GM18868 (cell line): ENCODE measurements around the gene RYR2.

Experiments
- ATAC-seq: cut with Tn5 transposase; IDR thresholded peaks from one replicate; pipeline ENCODE4 v1.9.1; 2021; ENCODE audit warnings: mild to moderate bottlenecking, moderate library complexity; ENCODE audit not compliant: unreplicated experiment

The RYR2 gene

DNA sequence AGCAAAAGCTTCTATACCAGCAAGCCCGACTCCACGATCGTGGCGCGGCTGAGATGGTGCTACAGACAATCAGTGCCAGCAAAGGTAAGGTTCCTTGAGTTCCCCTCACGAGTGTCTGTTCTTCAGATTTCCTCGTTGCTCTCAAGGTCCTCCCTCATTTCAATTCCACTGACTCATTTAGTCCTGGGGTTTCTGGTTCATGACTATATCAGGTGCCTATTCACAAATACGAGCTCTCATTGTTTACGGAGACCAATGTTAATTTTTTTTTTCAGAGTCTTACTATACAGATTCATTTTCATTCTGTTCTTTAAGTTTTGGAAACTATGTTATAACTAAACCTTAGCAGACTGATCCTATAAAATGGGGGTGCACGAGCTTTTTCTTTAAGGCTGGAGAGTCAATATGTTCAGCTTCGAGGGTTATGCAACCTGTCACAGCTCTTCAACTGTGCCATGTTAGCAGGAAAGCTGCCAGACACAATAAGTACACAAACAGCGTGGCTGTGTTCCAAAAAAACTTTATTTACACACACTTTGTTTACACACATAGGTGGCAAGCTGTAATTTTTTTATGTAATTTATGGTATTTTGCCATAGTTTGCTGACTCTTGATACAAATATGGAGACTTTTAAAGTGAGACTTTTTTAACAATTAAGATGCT is 714.5 kb downstream of the RYR2 start:
- ATAC-seq: no peak

DNA sequence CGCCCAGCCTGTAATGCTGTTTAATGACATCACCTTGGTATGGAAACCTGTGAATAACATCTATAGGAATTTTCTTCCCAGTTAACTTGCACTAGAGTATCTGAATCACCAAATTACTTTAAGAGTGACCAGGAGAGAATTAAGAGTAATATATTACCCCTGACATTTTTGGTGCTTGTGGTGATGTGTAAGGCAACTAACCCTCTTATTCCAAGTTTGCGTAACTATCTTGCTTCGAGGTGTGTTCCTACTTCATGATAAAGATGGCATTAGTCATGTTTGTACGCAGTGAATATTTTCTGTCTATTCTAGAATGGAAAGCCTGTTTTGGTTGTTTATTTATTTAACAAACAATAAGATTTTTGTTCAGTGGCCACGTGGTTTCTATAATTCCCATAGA is 717.4 kb downstream of the RYR2 start:
- no peak for ATAC-seq

DNA sequence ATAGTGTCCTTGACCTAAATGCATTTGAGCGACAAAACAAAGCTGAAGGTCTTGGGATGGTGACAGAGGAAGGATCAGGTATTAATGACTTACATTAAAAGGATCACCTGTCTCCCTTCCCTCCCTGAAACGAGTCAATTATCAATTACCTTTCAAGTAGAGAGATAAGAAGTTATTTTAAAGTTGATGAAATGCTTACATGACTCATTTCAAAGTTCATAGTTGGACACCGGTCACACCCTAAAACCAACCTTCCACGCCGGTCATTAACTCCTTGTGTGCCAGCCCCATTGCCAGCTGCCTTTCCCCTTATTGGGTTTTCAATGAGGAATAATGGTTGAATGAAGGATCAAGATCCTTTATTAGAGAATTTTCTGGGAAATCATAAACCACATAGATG is 719.0 kb downstream of the RYR2 start:
- no peak for ATAC-seq

- no peak for ATAC-seq
These were observed 721.2 kb downstream of the RYR2 start for GRCh38 chr1:237763137-237763536.

DNA sequence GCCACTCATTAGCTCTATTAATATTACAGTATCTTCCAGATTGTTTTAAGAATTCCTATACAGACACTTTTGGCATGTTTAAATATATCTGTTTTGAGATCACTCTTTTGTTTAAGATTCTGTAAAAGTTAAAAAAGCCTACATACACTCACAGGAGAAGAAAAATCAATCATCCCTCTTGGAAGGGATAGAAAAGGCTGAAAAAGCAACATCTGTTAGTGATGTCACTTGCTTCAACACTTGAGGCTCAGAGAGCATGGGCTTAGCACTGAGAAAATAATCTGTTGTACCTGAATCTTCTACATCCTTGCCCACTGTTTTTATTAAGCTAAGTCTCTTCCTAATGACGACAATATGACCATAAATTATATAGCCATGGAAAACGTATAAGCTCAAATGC is 721.8 kb downstream of the RYR2 start:
- no peak for ATAC-seq

DNA sequence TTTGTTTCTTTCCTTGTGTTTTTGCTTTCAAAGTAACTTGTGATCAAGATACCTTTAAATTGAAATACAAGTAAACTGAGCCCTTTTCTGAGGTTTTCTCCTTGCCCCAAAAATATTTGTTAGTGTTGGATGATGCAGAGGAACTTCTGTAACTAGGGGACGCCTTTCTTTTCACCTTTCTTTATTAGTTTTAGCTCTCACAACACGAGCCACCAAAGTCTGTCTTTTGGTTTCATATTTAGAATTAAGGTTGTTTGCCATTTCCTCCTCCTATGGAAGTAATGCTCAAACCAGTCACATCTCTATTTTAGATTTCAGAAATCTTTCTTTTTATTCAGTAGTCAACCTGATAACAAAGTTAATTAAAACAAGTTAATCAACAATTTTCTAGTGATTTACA is 727.9 kb downstream of the RYR2 start:
- no peak for ATAC-seq

DNA sequence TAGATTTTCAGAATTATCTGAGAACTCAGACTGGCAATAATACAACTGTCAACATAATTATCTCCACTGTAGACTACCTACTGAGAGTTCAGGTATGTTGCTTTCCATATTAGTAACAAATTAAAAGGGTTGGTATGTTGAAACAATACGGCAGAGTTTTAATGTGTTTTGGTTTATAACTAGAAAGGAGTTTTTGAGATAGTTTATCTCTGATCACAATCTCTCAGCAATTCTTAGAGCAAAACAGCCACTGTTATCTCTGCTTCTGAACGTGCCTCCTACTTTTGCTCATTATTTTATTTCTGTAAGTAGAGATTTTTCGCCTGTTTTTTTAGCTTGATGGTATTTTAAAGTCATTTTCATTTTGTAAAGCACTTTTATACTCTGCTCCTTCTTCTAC is 730.0 kb downstream of the RYR2 start:
- ATAC-seq: no peak

- no peak for ATAC-seq
These were observed 732.3 kb downstream of the RYR2 start for GRCh38 chr1:237774246-237774645.

- ATAC-seq: no peak
These were observed 737.4 kb downstream of the RYR2 start for GRCh38 chr1:237779356-237779755.

DNA sequence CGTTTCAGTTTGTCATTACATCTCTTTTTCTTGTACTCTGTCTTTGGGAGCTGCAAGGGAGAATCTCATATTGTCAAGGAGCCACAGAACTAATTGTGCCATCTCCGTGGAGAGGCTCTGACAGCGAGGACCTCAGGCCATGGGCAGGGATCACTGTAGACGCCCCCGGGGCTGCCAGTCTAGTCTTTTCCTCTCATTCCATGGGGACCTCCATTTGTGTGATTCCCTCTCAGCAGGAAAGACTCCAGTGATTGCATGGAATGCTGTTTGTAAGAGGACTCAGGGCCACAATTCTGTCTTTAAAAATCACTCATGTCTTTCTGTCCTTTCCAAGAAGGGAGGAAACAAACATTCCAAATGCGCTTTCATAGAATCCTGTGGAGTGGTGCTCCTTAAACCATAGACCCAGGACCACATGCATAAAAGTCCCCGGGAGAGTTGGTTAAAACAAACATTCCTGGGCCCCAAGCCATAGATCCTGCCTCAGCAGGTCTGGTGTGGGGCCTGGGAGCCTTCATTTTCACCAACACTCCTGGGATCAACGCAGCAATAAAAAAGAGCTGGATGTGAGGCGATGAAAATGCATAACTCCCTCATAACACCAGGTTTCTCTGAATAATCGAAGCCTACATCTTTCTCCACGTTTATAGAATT is 744.2 kb downstream of the RYR2 start:
- no peak for ATAC-seq

DNA sequence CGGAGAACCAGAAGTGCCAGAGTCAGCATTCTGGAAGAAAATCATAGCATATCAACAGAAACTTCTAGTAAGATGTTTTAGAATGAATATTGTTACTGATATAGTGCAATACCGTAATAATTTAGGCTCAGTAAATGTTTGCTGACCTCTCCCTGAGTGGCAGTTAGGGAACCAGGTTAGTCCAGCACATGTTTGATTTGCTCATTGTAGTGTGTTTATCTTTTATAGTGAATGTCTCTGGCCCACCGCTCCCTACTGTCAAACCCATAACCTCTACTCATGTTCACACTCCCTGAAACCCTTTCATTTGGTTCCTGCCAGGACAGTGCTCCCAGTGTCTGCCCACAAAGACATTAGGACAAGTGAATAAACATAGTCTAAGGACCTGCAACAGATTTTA is 746.1 kb downstream of the RYR2 start:
- no peak for ATAC-seq

DNA sequence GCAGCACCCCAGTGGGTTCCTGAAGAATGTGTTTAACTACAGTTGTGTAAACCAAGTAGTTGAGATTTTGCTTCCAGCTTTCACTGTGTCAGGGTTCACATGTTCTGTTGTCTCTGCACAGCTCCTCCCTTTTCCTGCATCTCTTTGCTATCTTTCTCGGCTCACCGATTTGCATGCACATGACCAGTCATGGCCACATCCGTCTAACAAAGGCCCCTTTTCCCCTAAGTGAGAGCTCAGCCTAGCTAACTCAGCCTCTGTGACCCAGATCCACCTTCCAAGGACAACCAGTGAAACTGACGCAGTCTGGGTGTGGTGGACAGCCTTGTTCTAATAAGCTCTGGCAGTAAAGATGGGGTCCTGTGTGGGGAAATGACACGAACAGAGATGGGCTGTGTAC is 747.6 kb downstream of the RYR2 start:
- no peak for ATAC-seq

DNA sequence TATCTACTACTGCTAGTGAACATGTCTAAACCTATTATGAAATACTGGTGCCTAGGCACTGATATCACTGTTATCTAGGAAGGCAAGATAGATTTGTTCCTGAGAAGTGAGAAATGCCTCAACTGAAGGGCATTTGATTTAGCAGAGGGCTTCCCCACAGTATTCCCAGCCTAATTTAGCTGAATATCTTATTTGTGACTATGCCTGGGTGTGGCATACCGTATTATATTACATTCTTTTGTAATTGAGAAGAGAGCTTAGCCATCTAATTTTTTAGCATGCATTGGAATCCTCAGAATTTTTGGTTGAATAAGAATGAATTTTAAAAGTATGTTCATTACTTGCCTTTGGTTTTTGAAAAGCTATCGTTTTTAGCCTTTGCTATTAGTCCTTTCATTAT is 749.6 kb downstream of the RYR2 start:
- no peak for ATAC-seq

DNA sequence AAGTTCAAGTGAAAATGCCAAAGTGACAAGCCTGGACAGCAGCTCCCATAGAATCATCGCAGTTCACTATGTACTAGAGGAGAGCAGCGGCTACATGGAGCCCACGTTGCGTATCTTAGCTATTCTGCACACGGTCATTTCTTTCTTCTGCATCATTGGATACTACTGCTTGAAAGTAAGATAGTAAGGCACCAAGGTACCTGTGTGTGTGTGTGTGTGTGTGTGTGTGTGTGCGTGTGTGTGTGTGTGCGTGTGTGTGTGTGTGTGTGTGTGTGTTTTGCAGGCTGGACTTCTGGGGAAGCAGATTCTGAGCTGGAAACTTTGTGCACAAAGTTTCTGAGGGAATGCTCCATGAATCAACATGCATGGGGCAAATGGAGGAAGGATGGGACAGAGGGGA is 750.2 kb downstream of the RYR2 start:
- ATAC-seq: no peak

DNA sequence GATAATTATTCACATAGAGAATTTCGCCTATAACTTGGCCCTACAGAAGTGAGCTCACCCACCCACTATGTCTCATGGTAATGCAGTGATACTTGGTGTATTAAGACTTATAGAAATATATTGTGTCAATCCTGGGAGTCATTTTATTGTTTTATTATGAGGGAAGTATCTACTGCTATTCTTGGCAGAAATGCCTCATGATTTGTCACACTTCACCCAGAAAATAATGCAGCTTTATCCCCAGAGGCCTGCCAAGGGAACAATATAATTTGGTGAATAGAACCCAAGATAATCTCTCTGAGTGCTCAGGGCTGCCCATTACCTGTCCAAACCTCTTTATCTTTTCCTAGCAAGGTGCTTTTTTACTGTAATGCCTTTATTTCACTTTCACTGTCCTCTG is 750.7 kb downstream of the RYR2 start:
- ATAC-seq: no peak

DNA sequence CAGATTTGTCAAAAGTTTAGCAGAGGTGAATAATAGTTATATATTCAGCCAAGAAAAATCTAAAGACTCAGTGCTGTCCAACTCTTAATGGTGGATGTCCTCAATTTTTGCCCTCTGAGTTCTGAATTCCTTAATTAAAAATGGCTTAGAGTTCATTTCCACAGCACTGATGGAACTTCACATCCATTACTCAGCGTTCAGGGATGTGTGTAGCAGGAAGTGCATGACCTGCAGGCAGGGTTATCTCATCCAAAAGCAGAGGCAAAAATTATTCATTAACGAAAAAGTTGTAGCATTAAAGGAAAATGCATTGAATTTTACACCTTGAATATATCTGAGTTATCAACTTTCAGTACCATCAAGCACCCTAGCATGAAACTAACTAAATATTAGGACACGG is 752.1 kb downstream of the RYR2 start:
- ATAC-seq: no peak

- ATAC-seq: no peak
These were observed 753.6 kb downstream of the RYR2 start for GRCh38 chr1:237795558-237795957.

DNA sequence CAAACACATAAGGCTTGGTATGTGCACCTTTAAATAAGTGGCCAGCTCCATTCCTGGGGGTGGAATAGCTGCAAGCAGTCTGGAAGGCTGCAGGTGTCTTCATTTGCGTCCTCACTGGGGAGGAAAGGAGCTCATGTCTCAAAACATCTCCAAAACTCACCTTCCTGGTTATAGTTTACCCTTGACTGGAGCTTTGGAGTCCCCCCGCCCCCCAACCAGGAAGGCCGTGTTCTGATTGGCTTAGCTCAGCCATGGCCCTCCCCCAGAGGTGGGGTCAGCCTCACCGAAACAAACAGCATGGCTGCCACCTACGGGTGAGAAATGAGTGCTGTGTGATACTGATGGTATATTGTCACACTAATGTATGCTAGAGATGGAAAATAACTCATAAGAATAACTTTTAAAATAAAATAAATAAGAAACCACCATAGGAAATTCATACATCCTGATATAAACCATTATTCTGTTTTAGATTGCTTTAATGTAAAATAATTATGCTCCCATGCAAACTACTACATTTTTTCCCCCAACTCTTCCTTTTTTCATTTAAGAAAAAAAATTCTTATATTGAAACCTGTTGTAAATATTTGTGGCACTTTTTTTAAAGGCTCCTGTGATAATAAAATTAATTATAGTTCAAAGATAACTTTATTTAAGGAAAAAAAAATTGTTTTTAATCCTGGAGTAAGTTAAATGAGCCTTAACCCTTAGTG is 757.9 kb downstream of the RYR2 start:
- peak; percentile 100 for ATAC-seq

DNA sequence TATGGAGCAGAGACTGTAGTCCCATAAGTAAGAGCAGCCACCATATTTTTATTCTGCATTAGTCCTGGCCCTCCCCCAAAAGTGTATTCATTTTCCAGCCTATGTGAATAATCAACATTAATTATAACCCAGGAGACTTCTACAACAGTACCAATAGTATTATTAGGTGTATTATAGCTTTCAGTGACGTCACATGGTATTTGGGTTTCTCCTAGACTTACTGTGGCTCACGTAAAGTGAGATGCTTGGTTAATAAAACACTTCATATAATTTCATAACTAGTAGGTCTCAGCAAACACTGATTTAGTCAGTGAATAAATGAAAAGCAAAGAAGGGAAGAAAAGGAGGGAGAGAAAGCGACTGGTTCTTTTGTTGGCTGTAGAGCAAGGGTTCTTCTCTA is 762.5 kb downstream of the RYR2 start:
- no peak for ATAC-seq

GRCh38 chr1:237809099-237809498 is 767.1 kb downstream of the RYR2 start:
- no peak for ATAC-seq

GRCh38 chr1:237811633-237812032 is 769.6 kb downstream of the RYR2 start:
- no peak for ATAC-seq

DNA sequence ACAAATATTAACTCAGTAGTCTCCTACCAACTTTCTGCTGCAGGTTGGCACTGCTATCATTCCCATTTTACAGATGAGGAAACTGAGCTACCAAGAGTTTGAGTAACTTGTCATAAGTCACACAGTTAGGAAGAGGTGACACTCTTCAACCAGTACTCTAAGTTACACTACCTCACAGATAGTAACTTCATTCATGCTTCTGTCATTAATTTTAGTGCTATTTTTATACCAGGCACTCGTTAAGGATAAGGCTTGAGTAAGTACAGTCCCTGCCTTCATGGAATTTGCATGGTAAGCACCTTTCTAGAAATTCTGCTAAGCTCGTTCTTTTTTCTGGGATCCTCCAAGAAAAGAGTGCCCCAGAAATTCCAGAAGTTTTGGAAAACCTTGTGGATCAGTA is 770.1 kb downstream of the RYR2 start:
- no peak for ATAC-seq
